ENCODE data around the gene SETD7. TPM values are rescaled to one million over a fixed set of nuclear protein-coding genes. Genes with fewer than 3 reads are reported as not detected.

SETD7 gene
- 105 TPM in 2 replicates for total RNA-seq

GRCh38 chr4:139556071-139556723 is at the start of gene SETD7:
TSS of gene SETD7 (minus strand) at chr4:139556219. CDS start at chr4:139556137, 82 bp downstream.

GRCh38 chr4:139454111-139455045 is 101.6 kb downstream of the SETD7 start, which contains the start of gene RAB33B:
TSS of gene RAB33B (plus strand) at chr4:139454121. CDS start at chr4:139454196, 75 bp downstream.

Other genes with a start within 250 kb of the SETD7 start
- 13.6 and 17.4 TPM in 2 replicates for gene RAB33B, start 102.1 kb downstream of the SETD7 start, total RNA-seq
- gene MGST2, start 109.6 kb upstream of the SETD7 start, total RNA-seq: 3.2 and 5.5 TPM in 2 replicates